OCI-LY7 (cell line): ENCODE measurements around the gene KLRK1. TPM values are rescaled to one million over a fixed set of nuclear protein-coding genes. Genes with fewer than 3 reads are reported as not detected.
"Not testable (repeated sequence)": the region's sequence is repeated elsewhere in the genome, so short reads cannot be mapped to it uniquely, and the experiment has no call there.

Source experiments
- BruUV-seq: library from RNA; stranded (reverse); fragments of 400-500 nt; replicated peaks from 2 replicates; lab custom pipeline; 2021; lab: Mats Ljungman, UMichigan
- CTCF ChIA-PET: fragments of 300-600 bp; sonication (Branson Sonifier 250); formaldehyde crosslinking; loops from one replicate; lab custom pipeline; 2022; ENCODE audit warnings: antibody characterized with exemption; ENCODE audit not compliant: unreplicated experiment; lab: Charles Lee
- POLR2A ChIA-PET: fragments of 300-600 bp; sonication (Branson Sonifier 250); formaldehyde crosslinking; loops from one replicate; lab custom pipeline; 2022; ENCODE audit warnings: antibody characterized with exemption; lab: Charles Lee
- DNase-seq: peaks from one replicate; pipeline ENCODE4 v3.0.0-alpha.2; 2015; ENCODE audit warnings: low spot score
- H2AFZ ChIP-seq: fragments of 200-600 bp; sonication (generic), shearing (Covaris generic); 2 replicates; pipeline ENCODE4 v1.6.1; 2014; ENCODE audit warnings: mild to moderate bottlenecking, antibody characterized with exemption, low read length, moderate library complexity
- H3K27ac ChIP-seq: fragments of 200-600 bp; sonication (generic); 2 replicates; pipeline ENCODE4 v1.5.1; 2014; ENCODE audit warnings: mixed run types, low read depth, mild to moderate bottlenecking, moderate library complexity, low read length, inconsistent platforms; ENCODE audit not compliant: poor library complexity, severe bottlenecking
- H3K36me3 ChIP-seq: fragments of 200-600 bp; sonication (generic); 2 replicates; pipeline ENCODE4 v1.6.1; 2014; ENCODE audit warnings: mild to moderate bottlenecking, antibody characterized with exemption, low read length, moderate library complexity, mixed read lengths; ENCODE audit not compliant: insufficient read depth
- H3K4me1 ChIP-seq: fragments of 200-600 bp; sonication (generic); 2 replicates; pipeline ENCODE4 v1.5.1; 2014; ENCODE audit warnings: mild to moderate bottlenecking, low read length; ENCODE audit not compliant: insufficient read depth, poor library complexity, severe bottlenecking
- H3K4me2 ChIP-seq: fragments of 200-600 bp; sonication (generic); 2 replicates; pipeline ENCODE4 v1.6.1; 2014; ENCODE audit warnings: mild to moderate bottlenecking, low read length
- H3K4me3 ChIP-seq: fragments of 200-600 bp; sonication (generic); 2 replicates; pipeline ENCODE4 v1.5.1; 2014; ENCODE audit warnings: mild to moderate bottlenecking, low read depth, low read length; ENCODE audit not compliant: poor library complexity, severe bottlenecking
- H3K79me2 ChIP-seq: fragments of 200-600 bp; sonication (generic); 2 replicates; pipeline ENCODE4 v1.6.1; 2016; ENCODE audit warnings: low read depth, mild to moderate bottlenecking, low read length, moderate library complexity, mixed read lengths; ENCODE audit not compliant: insufficient read depth
- H3K9me2 ChIP-seq: fragments of 200-600 bp; sonication (generic); 2 replicates; pipeline ENCODE4 v1.6.1; 2016; ENCODE audit warnings: mild to moderate bottlenecking, low read length, mixed read lengths; ENCODE audit not compliant: insufficient read depth
- H3K9me3 ChIP-seq: fragments of 200-600 bp; sonication (generic); 2 replicates; pipeline ENCODE4 v1.6.1; 2014; ENCODE audit warnings: mild to moderate bottlenecking, mixed run types, low read length, mixed read lengths
- H4K20me1 ChIP-seq: fragments of 200-600 bp; sonication (generic); 2 replicates; pipeline ENCODE4 v1.6.1; 2014; ENCODE audit warnings: mild to moderate bottlenecking, antibody characterized with exemption, low read length, moderate library complexity, mixed read lengths; ENCODE audit not compliant: insufficient read depth
- CTCF ChIP-seq: fragments of 200-600 bp; sonication (generic); conservative IDR thresholded peaks from 2 replicates; pipeline ENCODE4 v1.5.1; 2014; ENCODE audit warnings: mild to moderate bottlenecking, antibody characterized with exemption, low read length, moderate library complexity, mixed read lengths
- EZH2phosphoT487 ChIP-seq: fragments of 200-600 bp; sonication (generic); IDR thresholded peaks from 2 replicates; pipeline ENCODE4 v1.6.1; 2018; ENCODE audit warnings: low read depth, borderline replicate concordance, mild to moderate bottlenecking, mixed run types, antibody characterized with exemption, low read length, moderate library complexity, mixed read lengths
- intact Hi-C: fragments of 100-400 bp; cut with micrococcal nuclease; formaldehyde crosslinking; loops from one replicate; pipeline ENCODE4 v1.10.0; 2022; ENCODE audit not compliant: unreplicated experiment
- total RNA-seq, 2 experiments: library from RNA; depleted of rRNA in 1 of 2; stranded (reverse); fragments of >200 nt in 1 of 2; shearing (Covaris generic) in 1 of 2; gene quantifications; 2 replicates each; pipeline ENCODE4 v1.2.3, GENCODE V29; 2014 to 2022

The KLRK1 gene
- total RNA-seq, 2 experiments from 2014 or later, result 26.6 to 35.7 TPM

DNA sequence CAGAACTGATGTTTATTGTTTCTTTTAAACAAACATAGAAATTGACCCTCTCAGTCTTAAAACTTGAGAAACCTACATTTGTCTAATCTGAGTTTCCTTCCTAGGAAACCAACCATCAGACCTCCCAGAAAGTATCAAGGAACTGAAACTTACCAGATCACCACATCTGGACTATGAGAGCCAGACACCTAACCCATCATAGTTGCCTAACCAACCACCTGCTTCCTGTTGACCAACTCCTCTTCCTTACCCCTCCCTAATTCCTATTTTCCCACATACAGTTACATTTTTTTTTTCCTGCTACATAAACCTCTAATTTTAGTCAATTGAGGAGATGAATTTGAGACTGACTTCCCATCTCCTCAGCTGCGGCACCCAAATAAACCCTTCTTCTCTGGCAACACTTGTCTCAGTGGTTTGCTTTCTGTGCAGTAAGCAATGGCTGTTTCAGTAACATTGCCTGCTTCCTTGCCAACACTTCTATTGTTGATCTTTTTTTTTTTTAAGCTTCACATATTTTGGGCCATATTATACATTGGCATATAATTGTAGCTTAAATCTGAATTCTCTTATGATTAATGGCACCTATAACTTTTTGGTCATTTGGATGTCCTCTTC lies 47.8 kb downstream of the KLRK1 start:
- peak; percentile 75 for DNase-seq
- Histone ChIP-seq H3K4me1 (peaks cover 20% of the 10 kb centered on the region), H3K79me2 (no peaks in the 10 kb centered on the region), H3K9me2 (no peaks in the 10 kb centered on the region), H2AFZ (no peak overlapping the region), H4K20me1 (no peaks in the 10 kb centered on the region), H3K4me3 (no peak overlapping the region), H3K27ac (peak overlapping the region; percentile 54), H3K36me3 (peaks cover 7% of the 10 kb centered on the region; the same call in 1 of the 2 replicates), H3K9me3 (peaks cover 29% of the 10 kb centered on the region), H3K4me2 (peak overlapping the region; percentile 49; the same call in 1 of the 2 replicates)
- ChIA-PET POLR2A (interaction anchor here (0.6 kb wide), 1 partner anchor 42 kb away, joined by 4 read pairs; no protein-coding TSS in a partner anchor), CTCF (interaction anchor here (0.6 kb wide), 1 partner anchor 22 kb away, joined by 4 read pairs; no protein-coding TSS in a partner anchor)
- intact Hi-C loops, result no loop called here
- TF ChIP-seq EZH2phosphoT487, result no peak
- no peak for TF ChIP-seq CTCF
- no TSS peak for BruUV-seq

DNA sequence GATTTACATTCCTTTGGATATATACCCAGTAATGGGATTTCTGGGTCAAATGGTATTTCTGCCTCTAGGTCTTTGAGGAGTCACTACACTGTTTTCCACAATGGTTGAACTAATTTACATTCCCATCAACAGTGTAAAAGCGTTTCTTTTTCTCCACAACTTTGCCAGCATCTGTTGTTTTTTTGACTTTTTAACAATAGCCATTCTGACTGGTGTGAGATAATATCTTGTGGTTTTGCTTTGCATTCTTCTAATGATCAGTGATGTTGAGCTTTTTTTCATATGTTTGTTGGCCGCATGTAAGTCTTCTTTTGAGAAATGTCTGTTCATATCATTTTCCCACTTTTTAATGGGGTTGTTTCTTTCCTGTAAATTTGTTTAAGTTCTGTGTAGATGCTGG lies 48.9 kb downstream of the KLRK1 start:
- H4K20me1 ChIP-seq, CTCF ChIA-PET, DNase-seq, POLR2A ChIA-PET, H3K36me3 ChIP-seq, BruUV-seq, intact Hi-C loops, H2AFZ ChIP-seq, H3K9me2 ChIP-seq, H3K79me2 ChIP-seq, H3K4me3 ChIP-seq, H3K4me2 ChIP-seq, H3K27ac ChIP-seq: not testable (repeated sequence)
- Histone ChIP-seq H3K9me3 (peaks cover 29% of the 10 kb centered on the region), H3K4me1 (peaks cover 20% of the 10 kb centered on the region)

DNA sequence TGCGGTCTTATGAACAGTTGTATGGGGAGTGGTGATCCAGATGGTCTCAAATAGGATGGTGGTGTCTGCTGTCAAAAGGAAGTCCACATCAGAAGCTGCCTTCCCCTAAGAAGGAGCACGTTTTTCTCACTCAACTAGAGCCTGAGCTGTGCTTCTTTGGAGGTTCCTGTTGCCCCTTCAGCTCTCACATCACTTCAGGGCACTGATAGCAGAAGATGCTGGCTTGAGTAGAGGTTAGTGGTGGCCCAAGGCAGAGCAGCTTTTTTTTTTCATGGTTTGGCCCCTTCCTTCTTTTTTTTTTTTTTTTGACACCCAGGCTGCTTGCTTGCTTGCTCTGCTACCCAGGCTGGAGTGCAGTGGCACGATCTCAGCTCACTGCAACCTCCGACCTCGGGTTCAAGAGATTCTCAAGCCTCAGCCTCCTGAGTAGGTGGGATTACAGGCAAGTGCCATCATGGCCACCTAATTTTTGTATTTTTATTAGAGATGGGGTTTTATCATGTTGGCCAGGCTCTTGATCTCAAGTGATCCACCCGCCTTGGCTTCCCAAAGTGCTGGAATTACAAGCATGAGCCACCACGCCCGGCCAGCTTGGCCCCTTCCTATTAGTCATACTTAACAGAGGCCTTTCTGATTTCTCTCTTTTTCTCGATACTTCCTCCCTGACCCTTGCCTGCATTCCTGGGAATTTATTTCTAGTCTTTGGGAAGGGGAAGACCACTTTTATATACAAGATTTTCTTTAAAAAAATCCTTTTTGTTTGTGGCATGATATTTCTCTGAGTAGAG lies 50.6 kb downstream of the KLRK1 start:
- TF ChIP-seq EZH2phosphoT487 (no peak), CTCF (no peak)
- peaks cover 7% of the 10 kb centered on the region; the same call in 1 of the 2 replicates for H3K36me3 ChIP-seq
- H3K9me2 ChIP-seq, result no peaks in the 10 kb centered on the region
- no peaks in the 10 kb centered on the region for H4K20me1 ChIP-seq
- H3K4me1 ChIP-seq, result peaks cover 20% of the 10 kb centered on the region
- peaks cover 29% of the 10 kb centered on the region for H3K9me3 ChIP-seq
- ChIA-PET POLR2A (interaction anchor here (0.7 kb wide), 1 partner anchor 26 kb away, joined by 3 read pairs; no protein-coding TSS in a partner anchor), CTCF (no interaction called here)
- no peak overlapping the region for H3K27ac ChIP-seq
- no peaks in the 10 kb centered on the region for H3K79me2 ChIP-seq
- no TSS peak for BruUV-seq
- intact Hi-C loops, result loop anchor here (10.0 kb wide), 1 partner anchor 304 kb away; the partner anchor contains the start of gene CLEC9A
- peak; percentile 29 for DNase-seq
- no peak overlapping the region for H3K4me2 ChIP-seq
- 0 out of 2 replicates have a peak overlapping the region, but pooled peaks have one; percentile 43 for H2AFZ ChIP-seq
- H3K4me3 ChIP-seq, result no peak overlapping the region

- H3K36me3 ChIP-seq, H3K9me2 ChIP-seq, H4K20me1 ChIP-seq, BruUV-seq, H3K27ac ChIP-seq, H3K4me2 ChIP-seq, DNase-seq, H3K79me2 ChIP-seq, CTCF ChIA-PET, POLR2A ChIA-PET, H3K4me3 ChIP-seq: not testable (repeated sequence)
- Histone ChIP-seq H3K4me1 (peaks cover 20% of the 10 kb centered on the region), H2AFZ (0 out of 2 replicates have a peak overlapping the region, but pooled peaks have one; percentile 43), H3K9me3 (peaks cover 27% of the 10 kb centered on the region)
- intact Hi-C loops, result loop anchor here (10.0 kb wide), 1 partner anchor 304 kb away; the partner anchor contains the start of gene CLEC9A
Measured at GRCh38 chr12:10338470-10338869, 51.4 kb downstream of the KLRK1 start.
